Liver (tissue), 9 donors: ENCODE data around the gene OR7C2. TPM values are rescaled to one million over a fixed set of nuclear protein-coding genes. Genes with fewer than 3 reads are reported as not detected.

Experiments
- DNase-seq: peaks from one replicate; pipeline ENCODE4 v3.0.0-alpha.2; 2017; ENCODE audit warnings: low spot score
- H3K27ac ChIP-seq, 2 donors: one replicate each; pipeline ENCODE4 v1.7.0; 2013; ENCODE audit warnings: inconsistent platforms in 2 of 2, low read length in 2 of 2, control low read depth in 1 of 2, low read depth in 1 of 2, mild to moderate bottlenecking in 1 of 2
- H3K27me3 ChIP-seq, 4 donors: one replicate each; pipeline versions ENCODE4 v1.6.1 to v1.7.0; 2013; ENCODE audit warnings: low read length in 3 of 4, inconsistent platforms in 1 of 4, mild to moderate bottlenecking in 1 of 4, moderate library complexity in 1 of 4; ENCODE audit not compliant: control insufficient read depth in 4 of 4, insufficient read depth in 4 of 4
- H3K36me3 ChIP-seq, 4 donors: one replicate each; pipeline versions ENCODE4 v1.6.1 to v1.7.0; 2013; ENCODE audit warnings: low read length in 3 of 4, mild to moderate bottlenecking in 3 of 4, low read depth in 1 of 4, moderate library complexity in 1 of 4; ENCODE audit not compliant: control insufficient read depth in 4 of 4, insufficient read depth in 3 of 4
- H3K4me1 ChIP-seq, 4 donors: one replicate each; pipeline versions ENCODE4 v1.6.1 to v1.7.0; 2013; ENCODE audit warnings: low read length in 3 of 4, mild to moderate bottlenecking in 3 of 4, moderate library complexity in 1 of 4; ENCODE audit not compliant: control insufficient read depth in 4 of 4, insufficient read depth in 4 of 4
- H3K4me3 ChIP-seq, 3 donors: one replicate each; pipeline versions ENCODE4 v1.6.1 to v1.7.0; 2013; ENCODE audit warnings: low read length in 3 of 3, control low read depth in 1 of 3, low read depth in 1 of 3, mild to moderate bottlenecking in 1 of 3
- H3K9ac ChIP-seq, 2 donors: one replicate each; pipeline ENCODE4 v1.7.0; 2013; ENCODE audit warnings: low read length in 2 of 2, mild to moderate bottlenecking in 2 of 2, moderate library complexity in 2 of 2, control low read depth in 1 of 2, low read depth in 1 of 2
- H3K9me3 ChIP-seq, 4 donors: one replicate each; pipeline versions ENCODE4 v1.6.1 to v1.7.0; 2013; ENCODE audit warnings: low read length in 3 of 4; ENCODE audit not compliant: control insufficient read depth in 4 of 4
- CTCF ChIP-seq: fragments of 150-350 bp; IDR thresholded peaks from 2 replicates; pipeline ENCODE4 v1.5.1; 2017; ENCODE audit warnings: improper control_type of control experiment, low read depth, low read length; ENCODE audit not compliant: missing input control
- EGR1 ChIP-seq, 2 donors: IDR thresholded peaks; 2 replicates each; pipeline ENCODE4 v1.6.1; 2016 to 2018; ENCODE audit warnings: antibody characterized with exemption in 2 of 2, low read depth in 2 of 2
- FOXA1 ChIP-seq: IDR thresholded peaks from 2 replicates; pipeline ENCODE4 v1.6.1; 2016; ENCODE audit warnings: antibody characterized with exemption
- FOXA2 ChIP-seq: IDR thresholded peaks from 2 replicates; pipeline ENCODE4 v1.6.1; 2016; ENCODE audit warnings: antibody characterized with exemption
- GABPA ChIP-seq, 2 donors: IDR thresholded peaks in 1 of 2; conservative IDR thresholded peaks in 1 of 2; 2 replicates each; pipeline ENCODE4 v1.6.1; 2016; ENCODE audit warnings: antibody characterized with exemption in 2 of 2, mild to moderate bottlenecking in 1 of 2, moderate library complexity in 1 of 2
- HNF4A ChIP-seq, 2 donors: conservative IDR thresholded peaks; 2 replicates each; pipeline ENCODE4 v1.6.1; 2016; ENCODE audit warnings: antibody characterized with exemption in 2 of 2, mild to moderate bottlenecking in 2 of 2
- HNF4G ChIP-seq: IDR thresholded peaks from 2 replicates; pipeline ENCODE4 v1.6.1; 2016; ENCODE audit warnings: antibody characterized with exemption
- JUND ChIP-seq, 2 donors: IDR thresholded peaks; 2 replicates each; pipeline ENCODE4 v1.6.1; 2016; ENCODE audit warnings: antibody characterized with exemption in 2 of 2
- NR2F2 ChIP-seq: IDR thresholded peaks from 2 replicates; pipeline ENCODE4 v1.6.1; 2016; ENCODE audit warnings: antibody characterized with exemption
- RAD21 ChIP-seq, 2 donors: IDR thresholded peaks; 2 replicates each; pipeline ENCODE4 v1.6.1; 2016; ENCODE audit warnings: antibody characterized with exemption in 2 of 2, mild to moderate bottlenecking in 2 of 2
- REST ChIP-seq: IDR thresholded peaks from 2 replicates; pipeline ENCODE4 v1.6.1; 2016; ENCODE audit warnings: antibody characterized with exemption, mild to moderate bottlenecking
- RXRA ChIP-seq, 2 donors: IDR thresholded peaks; 2 replicates each; pipeline ENCODE4 v1.6.1; 2017 to 2018; ENCODE audit warnings: antibody characterized with exemption in 2 of 2, mild to moderate bottlenecking in 1 of 2
- SP1 ChIP-seq: IDR thresholded peaks from 2 replicates; pipeline ENCODE4 v1.6.1; 2018; ENCODE audit warnings: antibody characterized with exemption, mild to moderate bottlenecking
- TAF1 ChIP-seq: conservative IDR thresholded peaks from 2 replicates; pipeline ENCODE4 v1.6.1; 2016; ENCODE audit warnings: antibody characterized with exemption, mild to moderate bottlenecking
- YY1 ChIP-seq: IDR thresholded peaks from 2 replicates; pipeline ENCODE4 v1.6.1; 2016; ENCODE audit warnings: antibody characterized with exemption, mild to moderate bottlenecking
- ZBTB33 ChIP-seq: IDR thresholded peaks from 2 replicates; pipeline ENCODE4 v1.6.1; 2016; ENCODE audit warnings: antibody characterized with exemption
- WGBS: extraction: QIAGEN DNeasy Blood & Tissue Kit; methylation state at CpG from one replicate; pipeline ENCODE4 v1.1.7; 2013; 5-methylcytosine and 5-hydroxymethylcytosine counted together
- polyA plus RNA-seq, 2 donors: library from polyadenylated mRNA; stranded (reverse) in 1 of 2; unstranded in 1 of 2; fragments of 200-250 nt in 1 of 2; fragments of >200 nt in 1 of 2; fragmentation: Nextera tagmentation in 1 of 2; extraction: Ambion mirVana in 1 of 2; gene quantifications; one replicate each; pipeline versions ENCODE4 v1.2.1 to v1.2.3, GENCODE V29; 2013 to 2015
- total RNA-seq, 2 donors: library from RNA; depleted of rRNA; stranded (reverse); fragments of >200 nt; gene quantifications; one replicate each; pipeline ENCODE4 v1.2.3, GENCODE V29; 2014
- TF ChIP-seq, protein P1 (sequence below): IDR thresholded peaks from 2 replicates; pipeline ENCODE4 v1.6.1; 2016; ENCODE audit warnings: antibody characterized with exemption
- TF ChIP-seq, protein P2 (sequence below): IDR thresholded peaks from 2 replicates; pipeline ENCODE4 v1.6.1; 2016; ENCODE audit warnings: antibody characterized with exemption
- donor health status: healthy.
- donor health status: healthy.
- donor health status: healthy.
- donor health status: healthy.
- donor health status: healthy.

The OR7C2 gene
- total and polyA plus RNA-seq, 4 donors = not detected

DNA sequence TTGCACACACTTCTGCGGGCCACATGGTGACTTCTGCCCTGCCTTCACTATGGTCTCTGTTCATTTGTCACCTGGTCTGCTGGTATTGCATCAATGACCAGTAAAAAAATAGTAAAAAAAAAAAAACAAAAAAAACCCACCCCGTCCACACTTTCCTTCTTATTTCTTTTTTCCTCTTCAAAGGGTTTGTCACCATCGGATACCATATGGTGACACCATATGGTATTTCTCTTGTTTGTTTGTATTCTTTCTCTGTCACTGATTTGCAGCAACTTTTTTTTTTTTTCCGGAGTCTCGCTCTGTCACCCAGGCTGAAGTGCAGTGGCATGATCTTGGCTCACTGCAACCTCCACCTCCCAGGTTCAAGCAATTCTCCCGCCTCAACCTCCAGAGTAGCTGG, 26.2 kb upstream of the OR7C2 start:
- DNase-seq = no peak
- Histone ChIP-seq H3K9me3 (peaks cover 3 to 10% (median 5%) of the 10 kb centered on the region in 4 donors), H3K27ac (no peak overlapping the region), H3K36me3 (no peaks in the 10 kb centered on the region), H3K4me1 (no peaks in the 10 kb centered on the region), H3K9ac (no peak overlapping the region), H3K4me3 (no peak overlapping the region), H3K27me3 (peaks cover 0 to 7% (median 0%) of the 10 kb centered on the region in 4 donors)
- 61% methylated on average over 6 of the region's 6 CpGs for WGBS
- TF ChIP-seq RXRA (IDR thresholded peaks at IDR 0.05) (no peak), SP1 (no peak), HNF4A (conservative IDR thresholded peaks at IDR 0.05) (no peak), REST (no peak), ZBTB33 (no peak), YY1 (no peak), EGR1 (IDR thresholded peaks at IDR 0.05; ENCODE audit: low read depth in 2 of 2) (no peak), JUND (IDR thresholded peaks at IDR 0.05) (no peak), GABPA (IDR thresholded peaks at IDR 0.05 in 1 of 2, conservative IDR thresholded peaks at IDR 0.05 in 1 of 2) (no peak), HNF4G (no peak), CTCF (no peak), NR2F2 (no peak), FOXA2 (no peak), RAD21 (IDR thresholded peaks at IDR 0.05) (no peak)
- TF ChIP-seq, protein P1, sequence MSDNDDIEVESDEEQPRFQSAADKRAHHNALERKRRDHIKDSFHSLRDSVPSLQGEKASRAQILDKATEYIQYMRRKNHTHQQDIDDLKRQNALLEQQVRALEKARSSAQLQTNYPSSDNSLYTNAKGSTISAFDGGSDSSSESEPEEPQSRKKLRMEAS = no peak
- TF ChIP-seq, protein P2, sequence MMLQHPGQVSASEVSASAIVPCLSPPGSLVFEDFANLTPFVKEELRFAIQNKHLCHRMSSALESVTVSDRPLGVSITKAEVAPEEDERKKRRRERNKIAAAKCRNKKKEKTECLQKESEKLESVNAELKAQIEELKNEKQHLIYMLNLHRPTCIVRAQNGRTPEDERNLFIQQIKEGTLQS = no peak

- 79% methylated on average over 5 of the region's 5 CpGs for WGBS
- Histone ChIP-seq H3K9me3 (peaks cover 3 to 10% (median 5%) of the 10 kb centered on the region in 4 donors), H3K4me3 (no peak overlapping the region), H3K4me1 (no peaks in the 10 kb centered on the region), H3K9ac (no peak overlapping the region), H3K27me3 (peaks cover 0 to 7% (median 0%) of the 10 kb centered on the region in 4 donors), H3K36me3 (no peaks in the 10 kb centered on the region), H3K27ac (no peak overlapping the region)
- no peak for DNase-seq
- TF ChIP-seq RAD21 (IDR thresholded peaks at IDR 0.05) (no peak), RXRA (IDR thresholded peaks at IDR 0.05) (no peak), FOXA1 (no peak), ZBTB33 (no peak), HNF4A (conservative IDR thresholded peaks at IDR 0.05) (no peak), REST (no peak), HNF4G (no peak), YY1 (no peak), TAF1 (no peak)
Observed at GRCh38 chr19:14916848-14917247, 24.4 kb upstream of the OR7C2 start.
